GM12873 (cell line): ENCODE data around the gene SEMA4F.

Experiments
- CTCF ChIP-seq: IDR thresholded peaks from 2 replicates; pipeline ENCODE4 v1.5.1; 2012; ENCODE audit warnings: low read depth, mild to moderate bottlenecking, moderate library complexity, low read length, control low read depth; ENCODE audit not compliant: insufficient read depth; ENCODE audit errors: missing control alignments

The SEMA4F gene

GRCh38 chr2:74670263-74670662, 16.2 kb downstream of the SEMA4F start:
- TF ChIP-seq CTCF, result no peak

- TF ChIP-seq CTCF, result no peak
Measured at GRCh38 chr2:74671479-74671878, 17.4 kb downstream of the SEMA4F start.

GRCh38 chr2:74673826-74674528, 19.9 kb downstream of the SEMA4F start:
- TF ChIP-seq CTCF, result no peak

GRCh38 chr2:74675090-74675489, 21.0 kb downstream of the SEMA4F start:
- TF ChIP-seq CTCF, result no peak

- no peak for TF ChIP-seq CTCF
Measured at GRCh38 chr2:74676331-74676730, 22.3 kb downstream of the SEMA4F start.

GRCh38 chr2:74679615-74680014, 25.6 kb downstream of the SEMA4F start:
- no peak for TF ChIP-seq CTCF

- no peak for TF ChIP-seq CTCF
Measured at GRCh38 chr2:74682501-74682900, 28.5 kb downstream of the SEMA4F start.
